SJSA1 (cell line): Measurements from ENCODE around the gene SIL1. TPM values are rescaled to one million over a fixed set of nuclear protein-coding genes. Genes with fewer than 3 reads are reported as not detected.
"Not testable (repeated sequence)": the region's sequence is repeated elsewhere in the genome, so short reads cannot be mapped to it uniquely, and the experiment has no call there.

Experiments used
- DNase-seq, 2 experiments: peaks; one replicate each; pipeline ENCODE4 v3.0.0-alpha.2; 2015 to 2020; ENCODE audit warnings: low spot score in 2 of 2, low read depth in 1 of 2
- H3K27ac ChIP-seq: fragments of 250-450 bp; sonication (Bioruptor Pico); 2 replicates; pipeline ENCODE4 v1.5.1; 2020; ENCODE audit warnings: mild to moderate bottlenecking, moderate library complexity
- H3K27me3 ChIP-seq: fragments of 250-450 bp; sonication (Bioruptor Pico); replicated peaks from 2 replicates; pipeline ENCODE4 v1.5.1; 2020; ENCODE audit warnings: mild to moderate bottlenecking, moderate library complexity
- H3K36me3 ChIP-seq: fragments of 250-450 bp; sonication (Bioruptor Pico); 2 replicates; pipeline ENCODE4 v1.5.1; 2020; ENCODE audit warnings: mild to moderate bottlenecking
- H3K4me1 ChIP-seq: fragments of 250-450 bp; sonication (Bioruptor Pico); replicated peaks from 2 replicates; pipeline ENCODE4 v1.6.1; 2021; ENCODE audit warnings: mild to moderate bottlenecking
- H3K4me3 ChIP-seq: fragments of 250-450 bp; sonication (Bioruptor Pico); 2 replicates; pipeline ENCODE4 v1.5.1; 2020; ENCODE audit warnings: mild to moderate bottlenecking
- H3K9me3 ChIP-seq: fragments of 250-450 bp; sonication (Bioruptor Pico); replicated peaks from 2 replicates; pipeline ENCODE4 v1.5.1; 2020; ENCODE audit warnings: mild to moderate bottlenecking
- total RNA-seq: library from RNA; depleted of rRNA; stranded (reverse); fragments of >200 nt; shearing (Covaris generic); gene quantifications from 2 replicates; pipeline ENCODE4 v1.2.3, GENCODE V29; 2014

The SIL1 gene
- total RNA-seq, 1 experiment from 2014 or later = 58.2 TPM

GRCh38 chr5:139178589-139178917 is 19.6 kb downstream of the SIL1 start:
- Histone ChIP-seq H3K27ac (no peak overlapping the region), H3K4me3 (no peak overlapping the region), H3K27me3 (no peaks in the 10 kb centered on the region), H3K36me3 (no peaks in the 10 kb centered on the region), H3K9me3 (no peaks in the 10 kb centered on the region), H3K4me1 (no peaks in the 10 kb centered on the region)
- DNase-seq = no peak

DNA sequence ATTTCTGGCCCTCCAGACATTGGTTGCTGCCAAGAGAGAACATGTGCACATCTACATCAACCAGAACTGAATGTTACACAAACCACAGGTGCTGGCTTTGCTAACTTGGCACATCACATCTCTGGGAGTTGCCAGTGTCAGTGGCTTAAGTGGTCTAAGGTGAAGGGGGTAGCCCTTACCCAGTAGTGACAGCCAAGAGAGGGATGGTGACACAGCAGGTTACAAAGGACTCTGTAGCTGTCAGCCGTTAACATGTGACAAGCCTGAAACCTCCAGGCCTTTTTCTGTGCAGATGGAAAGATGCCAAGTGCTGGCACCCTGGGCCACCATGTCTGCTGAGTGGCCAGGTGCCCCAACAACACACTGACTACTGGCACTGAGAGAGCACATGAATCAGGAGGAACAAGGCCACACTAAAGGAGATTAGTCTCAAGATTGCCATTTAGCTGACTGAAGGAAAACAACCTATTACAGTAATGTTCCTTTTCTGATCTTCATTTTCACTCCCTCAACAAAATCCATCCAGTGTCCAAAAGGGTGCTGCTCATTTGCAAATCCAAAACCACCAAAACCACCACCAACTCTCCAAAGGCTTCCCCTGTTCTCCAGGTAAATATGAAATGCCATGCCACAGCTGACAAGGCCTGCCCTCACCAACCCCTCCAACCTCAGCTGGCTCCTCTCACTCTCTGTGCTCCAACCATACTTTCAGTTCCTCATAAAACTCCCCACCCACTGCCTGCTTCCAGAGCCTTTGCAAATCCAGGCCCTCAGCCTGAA is 20.2 kb downstream of the SIL1 start:
- no peak overlapping the region for H3K4me3 ChIP-seq
- no peaks in the 10 kb centered on the region for H3K9me3 ChIP-seq
- H3K4me1 ChIP-seq = no peaks in the 10 kb centered on the region
- no peak for DNase-seq
- no peaks in the 10 kb centered on the region for H3K27me3 ChIP-seq
- H3K36me3 ChIP-seq = no peaks in the 10 kb centered on the region
- H3K27ac ChIP-seq = no peak overlapping the region

- not testable (repeated sequence) for H3K9me3 ChIP-seq, H3K27ac ChIP-seq, DNase-seq, H3K36me3 ChIP-seq, H3K4me3 ChIP-seq, H3K27me3 ChIP-seq, H3K4me1 ChIP-seq
These were observed 20.9 kb downstream of the SIL1 start for GRCh38 chr5:139177281-139177680.

DNA sequence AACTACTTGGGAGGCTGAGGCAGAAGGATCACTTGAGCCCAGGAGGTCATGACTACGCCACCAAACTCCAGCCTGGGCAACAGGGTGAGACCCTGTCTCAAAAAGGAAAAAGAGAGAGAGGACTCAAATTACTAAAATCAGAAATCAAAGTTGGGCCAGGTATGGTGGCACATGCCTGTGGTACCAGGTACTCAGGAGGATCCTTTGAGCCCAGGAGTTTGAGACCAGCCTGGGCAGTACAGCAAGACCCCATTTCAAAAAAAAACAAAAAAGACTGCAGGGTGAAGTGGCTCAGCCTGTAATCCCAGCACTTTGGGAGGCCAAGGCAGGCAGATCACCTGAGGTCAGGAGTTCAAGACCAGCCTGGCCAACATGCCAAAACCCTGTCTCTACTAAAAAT is 23.8 kb downstream of the SIL1 start:
- H3K4me1 ChIP-seq, H3K27me3 ChIP-seq, H3K9me3 ChIP-seq, H3K36me3 ChIP-seq, DNase-seq, H3K27ac ChIP-seq, H3K4me3 ChIP-seq: not testable (repeated sequence)

- no peak overlapping the region for H3K4me3 ChIP-seq
- no peak for DNase-seq
These were observed 26.3 kb downstream of the SIL1 start for GRCh38 chr5:139171779-139172404.

DNA sequence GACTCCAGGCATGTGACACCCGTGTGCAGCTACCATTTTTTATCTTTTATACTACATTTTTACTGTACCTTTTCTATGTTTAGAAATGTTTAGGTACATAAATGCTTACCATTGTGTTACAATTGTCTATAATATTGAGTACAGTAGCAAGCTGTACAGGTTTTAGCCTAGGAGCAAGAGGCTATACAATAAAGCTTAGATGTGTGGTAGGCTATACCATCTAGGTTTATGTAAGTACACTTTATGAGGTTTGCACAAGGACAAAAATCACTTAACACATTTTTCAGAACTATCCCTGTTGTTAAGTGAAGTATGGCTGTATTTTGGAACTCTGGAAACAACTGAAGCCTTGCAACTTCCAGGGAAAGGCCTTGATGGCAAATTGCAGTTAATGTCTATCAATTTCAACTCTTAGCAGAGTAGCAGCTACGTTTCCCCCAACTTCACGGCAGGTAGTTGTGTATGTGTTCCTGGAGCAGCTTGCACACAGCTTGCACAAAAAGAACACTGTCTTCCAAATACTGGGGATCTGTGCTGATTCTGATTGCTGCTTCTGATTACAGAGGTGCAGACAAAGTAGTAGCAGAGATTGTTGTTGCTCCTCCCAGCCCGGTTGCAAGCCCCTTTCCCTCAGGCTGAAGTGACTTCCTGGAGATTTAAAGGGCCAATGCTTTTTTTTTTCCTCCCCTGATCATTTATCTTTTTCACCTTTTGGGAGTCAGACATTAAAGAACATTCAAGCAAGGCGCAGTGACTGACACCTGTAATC is 30.0 kb downstream of the SIL1 start:
- no peak overlapping the region for H3K27ac ChIP-seq
- DNase-seq = no peak
- H3K27me3 ChIP-seq = no peaks in the 10 kb centered on the region
- no peaks in the 10 kb centered on the region for H3K36me3 ChIP-seq
- peaks cover 8% of the 10 kb centered on the region for H3K9me3 ChIP-seq
- H3K4me1 ChIP-seq = no peaks in the 10 kb centered on the region
- H3K4me3 ChIP-seq = no peak overlapping the region

More at GRCh38 chr5:139171779-139172404, 26.3 kb downstream of the SIL1 start:
- peaks cover 8% of the 10 kb centered on the region for H3K9me3 ChIP-seq
- no peaks in the 10 kb centered on the region for H3K4me1 ChIP-seq
- H3K27ac ChIP-seq = no peak overlapping the region
- H3K27me3 ChIP-seq = no peaks in the 10 kb centered on the region
- H3K36me3 ChIP-seq = no peaks in the 10 kb centered on the region

GRCh38 chr5:139167533-139167932 is 30.6 kb downstream of the SIL1 start:
- no peak for DNase-seq
- Histone ChIP-seq H3K9me3 (peaks cover 8% of the 10 kb centered on the region), H3K36me3 (no peaks in the 10 kb centered on the region), H3K4me1 (no peaks in the 10 kb centered on the region), H3K27me3 (no peaks in the 10 kb centered on the region), H3K4me3 (no peak overlapping the region), H3K27ac (no peak overlapping the region)

DNA sequence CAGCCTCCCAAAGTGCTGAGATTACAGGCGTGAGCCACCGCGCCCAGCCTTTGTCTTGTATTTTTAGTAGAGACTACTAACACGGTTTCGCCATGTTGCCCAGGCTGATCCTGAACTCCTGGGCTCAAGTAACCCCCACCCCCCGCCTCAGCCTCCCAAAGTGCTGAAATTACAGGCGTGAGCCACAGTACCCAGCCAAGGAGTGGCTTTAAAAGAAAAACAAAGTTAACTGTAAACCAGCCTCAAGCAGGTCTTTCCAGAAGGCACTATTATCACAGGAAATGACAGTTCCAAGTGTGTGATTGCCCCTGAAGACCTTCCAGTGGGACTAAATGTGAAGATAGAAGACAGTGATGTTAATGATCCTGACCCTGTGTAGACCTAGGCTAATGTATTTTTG is 31.1 kb downstream of the SIL1 start:
- Histone ChIP-seq H3K27me3 (no peaks in the 10 kb centered on the region), H3K9me3 (peaks cover 5% of the 10 kb centered on the region), H3K27ac (no peak overlapping the region)

DNA sequence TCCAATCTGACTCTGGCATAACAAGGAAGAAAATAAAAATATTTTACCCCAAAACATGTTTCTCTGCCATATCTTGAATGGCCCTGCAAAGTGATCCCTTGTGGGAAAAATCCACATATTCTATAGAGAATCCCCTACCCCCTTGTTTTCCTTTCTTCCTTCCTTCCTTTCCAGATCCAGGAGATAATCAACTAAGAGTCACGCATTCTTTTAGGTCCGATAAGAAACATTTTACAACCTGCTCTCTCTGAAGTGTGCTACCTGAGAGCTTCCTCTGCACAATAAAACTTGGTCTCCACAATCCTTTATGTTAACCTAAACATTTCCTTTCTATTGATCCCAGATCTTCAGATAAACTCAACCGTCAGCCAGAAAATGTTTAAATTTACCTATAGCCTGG is 33.3 kb downstream of the SIL1 start:
- not testable (repeated sequence) for H3K36me3 ChIP-seq, H3K4me3 ChIP-seq, H3K27ac ChIP-seq, H3K4me1 ChIP-seq, DNase-seq, H3K27me3 ChIP-seq, H3K9me3 ChIP-seq

More for the DNA sequence above, 31.1 kb downstream of the SIL1 start:
- Histone ChIP-seq H3K4me1 (no peaks in the 10 kb centered on the region), H3K36me3 (no peaks in the 10 kb centered on the region), H3K4me3 (no peak overlapping the region)
- DNase-seq = no peak

DNA sequence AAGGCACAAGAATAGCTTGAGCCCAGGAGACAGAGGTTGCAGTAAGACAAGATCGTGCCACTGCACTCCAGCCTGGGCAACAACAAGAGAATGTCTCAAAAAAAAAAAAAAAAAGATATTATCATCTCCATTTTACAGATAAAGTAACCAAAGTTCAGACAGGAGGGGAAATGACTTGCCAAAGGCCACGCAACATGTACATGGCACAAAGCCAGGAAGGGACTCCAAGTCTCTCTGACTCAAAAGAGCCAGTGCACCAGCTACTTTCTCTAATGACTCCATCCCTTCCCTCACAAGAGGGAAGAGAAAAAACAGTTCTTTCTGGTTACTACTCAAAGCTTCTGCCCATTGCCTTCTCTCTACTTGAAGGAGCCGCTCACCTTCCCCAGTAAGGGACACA is 34.1 kb downstream of the SIL1 start:
- H3K4me1 ChIP-seq = no peaks in the 10 kb centered on the region
- no peak overlapping the region for H3K4me3 ChIP-seq
- H3K9me3 ChIP-seq = no peaks in the 10 kb centered on the region
- no peak overlapping the region for H3K27ac ChIP-seq
- no peaks in the 10 kb centered on the region for H3K27me3 ChIP-seq
- no peak for DNase-seq
- no peaks in the 10 kb centered on the region for H3K36me3 ChIP-seq

- Histone ChIP-seq H3K36me3 (no peaks in the 10 kb centered on the region), H3K4me1 (no peaks in the 10 kb centered on the region), H3K27me3 (no peaks in the 10 kb centered on the region), H3K27ac (no peak overlapping the region), H3K4me3 (no peak overlapping the region), H3K9me3 (no peaks in the 10 kb centered on the region)
- DNase-seq = no peak
These were observed 35.7 kb downstream of the SIL1 start for GRCh38 chr5:139162448-139162847.

DNA sequence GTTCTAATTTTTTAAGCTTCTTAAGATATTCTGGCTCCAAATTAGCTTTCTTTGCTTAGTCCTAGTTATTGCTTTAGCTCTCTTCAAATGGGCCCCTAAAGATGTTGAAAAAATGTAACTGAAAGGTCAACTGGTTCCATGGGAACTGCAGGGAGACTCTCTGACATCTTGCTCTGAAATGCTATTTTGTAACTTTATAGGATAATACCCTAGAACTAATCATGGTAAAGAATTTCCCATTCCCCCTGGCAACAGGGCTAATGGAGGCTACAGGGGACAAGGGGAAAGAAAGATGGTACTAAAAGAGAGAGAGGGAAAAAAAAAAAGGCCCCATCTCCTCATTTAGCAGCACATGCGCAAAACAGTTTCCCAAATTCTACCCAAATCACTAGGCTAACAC is 39.4 kb downstream of the SIL1 start:
- Histone ChIP-seq H3K27ac (no peak overlapping the region), H3K9me3 (no peaks in the 10 kb centered on the region), H3K36me3 (no peaks in the 10 kb centered on the region), H3K27me3 (no peaks in the 10 kb centered on the region), H3K4me1 (no peaks in the 10 kb centered on the region), H3K4me3 (no peak overlapping the region)
- DNase-seq = no peak

- no peaks in the 10 kb centered on the region for H3K9me3 ChIP-seq
- H3K27me3 ChIP-seq = no peaks in the 10 kb centered on the region
- H3K4me1 ChIP-seq = no peaks in the 10 kb centered on the region
- H3K27ac ChIP-seq = no peak overlapping the region
- no peak overlapping the region for H3K4me3 ChIP-seq
- H3K36me3 ChIP-seq = no peaks in the 10 kb centered on the region
- no peak for DNase-seq
These were observed 40.6 kb downstream of the SIL1 start for GRCh38 chr5:139157556-139157955.

DNA sequence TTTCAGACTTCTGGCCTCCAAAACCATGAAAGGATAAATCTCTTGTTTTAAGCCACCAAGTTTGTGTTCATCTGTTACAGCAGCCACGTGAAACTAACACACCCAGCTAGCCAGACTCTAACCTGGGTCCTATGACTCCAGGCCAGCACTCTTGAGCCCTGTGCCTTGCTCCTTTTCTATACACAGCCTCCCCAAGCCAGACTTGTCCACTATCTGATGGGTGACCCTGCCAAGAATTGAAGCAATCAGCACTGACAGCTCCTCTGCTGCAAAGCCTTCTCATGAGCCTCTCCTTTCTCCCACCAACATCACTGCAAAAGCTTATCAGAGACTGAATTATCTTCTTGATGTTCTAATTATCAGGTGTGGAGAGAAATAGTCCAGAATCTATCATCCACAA is 41.4 kb downstream of the SIL1 start:
- Histone ChIP-seq H3K27me3 (no peaks in the 10 kb centered on the region), H3K27ac (no peak overlapping the region), H3K4me1 (no peaks in the 10 kb centered on the region), H3K4me3 (no peak overlapping the region), H3K36me3 (no peaks in the 10 kb centered on the region), H3K9me3 (no peaks in the 10 kb centered on the region)
- no peak for DNase-seq
